IMR-90 (cell line): ENCODE measurements around the gene RPS6KA2.

ENCODE experiments used
- CHD1 ChIP-seq: IDR thresholded peaks from 2 replicates; pipeline ENCODE4 v1.6.1; 2012; ENCODE audit warnings: low read depth, low read length, improper control_type of control experiment
- FOS ChIP-seq: fragments of 150-350 bp; IDR thresholded peaks from 2 replicates; pipeline ENCODE4 v1.6.1; 2016; ENCODE audit warnings: low read depth, low read length
- MAZ ChIP-seq: IDR thresholded peaks from 2 replicates; pipeline ENCODE4 v1.6.1; 2012; ENCODE audit warnings: low read depth, mild to moderate bottlenecking, low read length, improper control_type of control experiment, moderate library complexity, borderline replicate concordance
- POLR2A ChIP-seq: IDR thresholded peaks from 2 replicates; pipeline ENCODE4 v1.6.1; 2012; ENCODE audit warnings: mild to moderate bottlenecking, low read depth, low read length
- RAD21 ChIP-seq: IDR thresholded peaks from 2 replicates; pipeline ENCODE4 v1.6.1; 2012; ENCODE audit warnings: low read length, improper control_type of control experiment
- RCOR1 ChIP-seq: IDR thresholded peaks from 2 replicates; pipeline ENCODE4 v1.6.1; 2012; ENCODE audit warnings: mild to moderate bottlenecking, low read length, improper control_type of control experiment; ENCODE audit not compliant: insufficient replicate concordance
- RFX5 ChIP-seq: IDR thresholded peaks from 2 replicates; pipeline ENCODE4 v1.8.0; 2012; ENCODE audit warnings: low read depth, mild to moderate bottlenecking, low read length, moderate library complexity
- TF ChIP-seq, protein P1 (sequence below): conservative IDR thresholded peaks from 2 replicates; pipeline ENCODE4 v1.5.1; 2012; ENCODE audit warnings: mild to moderate bottlenecking, low read depth, low read length, improper control_type of control experiment
- TF ChIP-seq, protein P2 (sequence below): fragments of 150-350 bp; IDR thresholded peaks from 2 replicates; pipeline ENCODE4 v1.6.1; 2017; ENCODE audit warnings: mild to moderate bottlenecking, antibody characterized with exemption, low read length, low read depth

GRCh38 chr6:166562726-166563125 lies 64.3 kb downstream of the RPS6KA2 start:
- TF ChIP-seq, protein P1, sequence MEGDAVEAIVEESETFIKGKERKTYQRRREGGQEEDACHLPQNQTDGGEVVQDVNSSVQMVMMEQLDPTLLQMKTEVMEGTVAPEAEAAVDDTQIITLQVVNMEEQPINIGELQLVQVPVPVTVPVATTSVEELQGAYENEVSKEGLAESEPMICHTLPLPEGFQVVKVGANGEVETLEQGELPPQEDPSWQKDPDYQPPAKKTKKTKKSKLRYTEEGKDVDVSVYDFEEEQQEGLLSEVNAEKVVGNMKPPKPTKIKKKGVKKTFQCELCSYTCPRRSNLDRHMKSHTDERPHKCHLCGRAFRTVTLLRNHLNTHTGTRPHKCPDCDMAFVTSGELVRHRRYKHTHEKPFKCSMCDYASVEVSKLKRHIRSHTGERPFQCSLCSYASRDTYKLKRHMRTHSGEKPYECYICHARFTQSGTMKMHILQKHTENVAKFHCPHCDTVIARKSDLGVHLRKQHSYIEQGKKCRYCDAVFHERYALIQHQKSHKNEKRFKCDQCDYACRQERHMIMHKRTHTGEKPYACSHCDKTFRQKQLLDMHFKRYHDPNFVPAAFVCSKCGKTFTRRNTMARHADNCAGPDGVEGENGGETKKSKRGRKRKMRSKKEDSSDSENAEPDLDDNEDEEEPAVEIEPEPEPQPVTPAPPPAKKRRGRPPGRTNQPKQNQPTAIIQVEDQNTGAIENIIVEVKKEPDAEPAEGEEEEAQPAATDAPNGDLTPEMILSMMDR, result no peak
- TF ChIP-seq FOS, result no peak
- TF ChIP-seq RAD21, result no peak
- TF ChIP-seq POLR2A, result no peak
- no peak for TF ChIP-seq RFX5
- no peak for TF ChIP-seq CHD1
- no peak for TF ChIP-seq RCOR1
- no peak for TF ChIP-seq MAZ
- TF ChIP-seq, protein P2, sequence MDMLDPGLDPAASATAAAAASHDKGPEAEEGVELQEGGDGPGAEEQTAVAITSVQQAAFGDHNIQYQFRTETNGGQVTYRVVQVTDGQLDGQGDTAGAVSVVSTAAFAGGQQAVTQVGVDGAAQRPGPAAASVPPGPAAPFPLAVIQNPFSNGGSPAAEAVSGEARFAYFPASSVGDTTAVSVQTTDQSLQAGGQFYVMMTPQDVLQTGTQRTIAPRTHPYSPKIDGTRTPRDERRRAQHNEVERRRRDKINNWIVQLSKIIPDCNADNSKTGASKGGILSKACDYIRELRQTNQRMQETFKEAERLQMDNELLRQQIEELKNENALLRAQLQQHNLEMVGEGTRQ, result no peak
